K562 (cell line): Measurements from ENCODE around the gene SLC2A9. TPM values are rescaled to one million over a fixed set of nuclear protein-coding genes. Genes with fewer than 3 reads are reported as not detected.

ENCODE experiments used
- ATAC-seq: fragments of 200-7000 bp; cut with Tn5 transposase; 3 replicates; pipeline ENCODE4 v1.9.1; 2020; ENCODE audit warnings: moderate library complexity
- BruUV-seq: library from RNA; stranded (reverse); fragments of 400-500 nt; replicated peaks from 2 replicates; lab custom pipeline; 2021; lab: Mats Ljungman, UMichigan
- CTCF ChIA-PET: fragments of 300-600 bp; formaldehyde crosslinking; extraction: SDS; loops from one replicate; lab custom pipeline; 2021; ENCODE audit warnings: low intra/inter-chr PET ratio; lab: Yijun Ruan, JAX
- POLR2A ChIA-PET: fragments of 300-600, 350-650 bp; sonication (Branson Sonifier 250); formaldehyde crosslinking; extraction: SDS; loops from one replicate; lab custom pipeline; 2021; ENCODE audit warnings: antibody characterized with exemption, inconsistent platforms; lab: Yijun Ruan, JAX
- DNase-seq, 4 experiments: peaks; one replicate each; pipeline versions ENCODE4 v3.0.0 to v3.0.0-alpha.2; 2011 to 2018; ENCODE audit warnings: low spot score in 3 of 4, mixed read lengths in 3 of 4; ENCODE audit errors: extremely low read depth in 1 of 4
- FAIRE-seq: peaks from 2 replicates; lab custom pipeline; 2011; peaks lifted over from hg19 to GRCh38; lab: Jason Lieb, UNC
- H2AFZ ChIP-seq: 2 replicates; pipeline ENCODE4 v1.6.0; 2011; ENCODE audit warnings: low read depth, low read length, control low read depth, inconsistent platforms
- H3K27ac ChIP-seq: fragments of 200-600 bp; 3 replicates; pipeline ENCODE4 v1.8.0; 2011; ENCODE audit warnings: low read depth, mild to moderate bottlenecking, control low read depth, inconsistent platforms, low read length, moderate library complexity, mixed read lengths; ENCODE audit errors: extremely low read depth
- H3K27me3 ChIP-seq, 2 experiments: fragments of 300-600 bp in 1 of 2; 2 replicates in 1 of 2; 3 replicates in 1 of 2; pipeline versions ENCODE4 v1.6.0 to v1.8.0; 2011; ENCODE audit warnings: inconsistent platforms in 2 of 2, low read length in 2 of 2, mild to moderate bottlenecking in 1 of 2, mixed read lengths in 1 of 2, moderate library complexity in 1 of 2; ENCODE audit not compliant: control insufficient read depth in 2 of 2, insufficient read depth in 2 of 2
- H3K36me3 ChIP-seq: fragments of 300-600 bp; 3 replicates; pipeline ENCODE4 v1.8.0; 2011; ENCODE audit warnings: mild to moderate bottlenecking, low read length, inconsistent platforms; ENCODE audit not compliant: control insufficient read depth, insufficient read depth
- H3K4me1 ChIP-seq, 2 experiments: fragments of 200-600 bp in 1 of 2; replicated peaks in 1 of 2; 2 replicates in 1 of 2; 3 replicates in 1 of 2; pipeline versions ENCODE4 v1.5.1 to v1.8.0; 2011; ENCODE audit warnings: inconsistent platforms in 2 of 2, low read length in 2 of 2, mild to moderate bottlenecking in 1 of 2, mixed read lengths in 1 of 2, moderate library complexity in 1 of 2; ENCODE audit not compliant: control insufficient read depth in 2 of 2, insufficient read depth in 2 of 2
- H3K4me2 ChIP-seq: 2 replicates; pipeline ENCODE4 v1.6.1; 2011; ENCODE audit warnings: low read length, control low read depth, inconsistent platforms, mixed read lengths; ENCODE audit not compliant: insufficient read depth
- H3K4me3 ChIP-seq: fragments of 200-600 bp; sonication (generic), shearing (Covaris generic); 2 replicates; pipeline ENCODE4 v1.5.1; 2016; ENCODE audit warnings: control low read depth, inconsistent platforms
- H3K79me2 ChIP-seq: fragments of 200-600 bp; 3 replicates; pipeline ENCODE4 v1.8.0; 2011; ENCODE audit warnings: low read length, inconsistent platforms; ENCODE audit not compliant: control insufficient read depth, insufficient read depth
- H3K9ac ChIP-seq, 2 experiments: 2 replicates each; pipeline versions ENCODE4 v1.6.0 to v1.6.1; 2011; ENCODE audit warnings: low read depth in 2 of 2, low read length in 2 of 2, control low read depth in 1 of 2, inconsistent platforms in 1 of 2, mild to moderate bottlenecking in 1 of 2, mixed read lengths in 1 of 2; ENCODE audit not compliant: insufficient read depth in 1 of 2
- H3K9me1 ChIP-seq: one replicate; pipeline ENCODE4 v1.6.0; 2011; ENCODE audit warnings: inconsistent platforms, mild to moderate bottlenecking, low read length, moderate library complexity; ENCODE audit not compliant: control insufficient read depth, insufficient read depth
- H3K9me3 ChIP-seq: replicated peaks from 2 replicates; pipeline ENCODE4 v1.5.1; 2011; ENCODE audit warnings: low read depth, low read length, inconsistent platforms; ENCODE audit not compliant: control insufficient read depth, insufficient read depth
- H4K20me1 ChIP-seq: replicated peaks from 2 replicates; pipeline ENCODE4 v1.6.1; 2011; ENCODE audit warnings: low read length, inconsistent platforms, mixed read lengths; ENCODE audit not compliant: control insufficient read depth, insufficient read depth
- ARID2 ChIP-seq: fragments of 450-650 bp; IDR thresholded peaks from 2 replicates; pipeline ENCODE4 v1.6.1; 2017; ENCODE audit warnings: antibody characterized with exemption, mild to moderate bottlenecking
- ATF7 ChIP-seq: fragments of 450-650 bp; IDR thresholded peaks from 2 replicates; pipeline ENCODE4 v1.7.1; 2014; ENCODE audit warnings: mild to moderate bottlenecking, moderate library complexity
- C11orf30 ChIP-seq: fragments of 450-650 bp; IDR thresholded peaks from 2 replicates; pipeline ENCODE4 v1.6.1; 2016; ENCODE audit warnings: low read depth, mild to moderate bottlenecking
- EGR1 ChIP-seq: fragments of 450-650 bp; conservative IDR thresholded peaks from 2 replicates; pipeline ENCODE4 v1.6.1; 2017; ENCODE audit warnings: mild to moderate bottlenecking
- HDAC8 ChIP-seq: fragments of 450-650 bp; IDR thresholded peaks from 2 replicates; pipeline ENCODE4 v1.6.1; 2016; ENCODE audit warnings: mild to moderate bottlenecking, missing genetic modification characterization, moderate library complexity, missing compliant biosample characterization
- HNRNPL ChIP-seq: fragments of 200-400 bp; formaldehyde crosslinking; IDR thresholded peaks from 2 replicates; pipeline ENCODE4 v1.6.1; 2017; ENCODE audit warnings: low read depth, mild to moderate bottlenecking, low read length
- LARP7 ChIP-seq: fragments of 450-650 bp; IDR thresholded peaks from 2 replicates; pipeline ENCODE4 v1.6.1; 2016
- MTA3 ChIP-seq: fragments of 450-650 bp; formaldehyde crosslinking; IDR thresholded peaks from 2 replicates; pipeline ENCODE4 v1.6.1; 2017; ENCODE audit warnings: mild to moderate bottlenecking, borderline replicate concordance
- STAT5A ChIP-seq: IDR thresholded peaks from 2 replicates; pipeline ENCODE4 v1.6.1; 2012; ENCODE audit warnings: low read length, inconsistent platforms, borderline replicate concordance
- ZFPM2 ChIP-seq: fragments of 250-450 bp; sonication (Bioruptor Pico); IDR thresholded peaks from 2 replicates; pipeline ENCODE4 v1.5.1; 2022; ENCODE audit warnings: mild to moderate bottlenecking
- ZNF384 ChIP-seq: IDR thresholded peaks from 2 replicates; pipeline ENCODE4 v1.6.1; 2012; ENCODE audit warnings: low read depth, low read length, improper control_type of control experiment
- ZNF778 ChIP-seq: fragments of 450-650 bp; formaldehyde crosslinking; IDR thresholded peaks from 2 replicates; pipeline ENCODE4 v1.4.0; 2020; ENCODE audit warnings: mild to moderate bottlenecking, moderate library complexity
- WGBS: fragments of 100-300 bp; shearing (Covaris generic); methylation state at CpG from one replicate; pipeline ENCODE4 v1.1.6; 2016; ENCODE audit warnings: low coverage, mixed read lengths; ENCODE audit not compliant: insufficient coverage; ENCODE audit errors: missing lambda C conversion rate; 5-methylcytosine and 5-hydroxymethylcytosine counted together
- in situ Hi-C: fragments of 300-500 bp; cut with MboI; formaldehyde crosslinking; loops from 4 replicates; pipeline ENCODE4 v1.15.0; 2018; ENCODE audit warnings: inconsistent platforms, mixed read lengths
- intact Hi-C: fragments of 100-400 bp; cut with micrococcal nuclease; formaldehyde crosslinking; loops from 2 replicates; pipeline ENCODE4 v1.14.2; 2022
- polyA plus RNA-seq, 8 experiments: library from polyadenylated mRNA; depleted of rRNA in 4 of 8; stranded (reverse) in 5 of 8; unstranded in 3 of 8; fragments of >200 nt; fragmentation: Nextera tagmentation in 2 of 8; fragmentation: Illumina TruSeq in 1 of 8; extraction: Ambion mirVana in 2 of 8; extraction: Trizol in 1 of 8; gene quantifications; 2 replicates each; pipeline versions ENCODE4 v1.2.1 to v1.2.3, GENCODE V29; 2011 to 2014; ENCODE audit warnings: inconsistent platforms in 1 of 8, missing spikeins in 1 of 8
- total RNA-seq, 7 experiments: library from RNA; depleted of rRNA in 6 of 7; stranded (reverse); fragments of >200 nt in 6 of 7; fragmentation: Illumina TruSeq in 2 of 7; extraction: Trizol in 2 of 7; gene quantifications; 2 replicates each; pipeline versions ENCODE4 v1.2.1 to v1.2.3, GENCODE V29; 2011 to 2021; ENCODE audit warnings: low replicate concordance in 1 of 7
- TF ChIP-seq, protein P1 (sequence below): fragments of 200-400 bp; formaldehyde crosslinking; IDR thresholded peaks from 2 replicates; pipeline ENCODE4 v1.6.1; 2017; ENCODE audit warnings: mild to moderate bottlenecking, low read depth, low read length, moderate library complexity
- TF ChIP-seq, protein P2 (sequence below): fragments of 450-650 bp; IDR thresholded peaks from one replicate; pipeline ENCODE4 v1.6.1; 2018; ENCODE audit warnings: mild to moderate bottlenecking, moderate library complexity; ENCODE audit not compliant: partially characterized antibody

Gene SLC2A9
- total and polyA plus RNA-seq, 9 of the 15 experiments (the other 6 are each of a cell fraction or from before 2014, with no cell fraction given), result 0.15 to 1.9 (median 0.76) TPM

DNA sequence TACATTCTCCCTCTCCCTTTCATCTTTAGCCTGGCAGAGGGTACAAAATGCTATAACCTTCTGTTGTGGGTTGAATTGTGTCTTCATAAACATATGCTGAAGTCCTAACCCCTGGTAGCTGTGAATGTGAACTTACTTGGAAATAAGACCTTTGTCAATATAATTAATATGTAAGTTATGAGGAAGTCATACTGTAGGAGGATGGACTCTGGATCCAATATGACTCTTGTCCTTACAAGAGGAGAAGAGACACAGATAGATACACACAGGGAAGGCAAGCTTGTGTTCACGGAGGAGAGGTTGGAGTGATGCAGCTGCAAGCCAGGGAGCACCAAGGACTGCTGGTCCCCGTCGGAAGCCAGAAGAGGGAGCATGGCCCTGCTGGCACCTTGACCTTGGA, 94.7 kb downstream of the SLC2A9 start:
- no peak overlapping the region for H3K4me3 ChIP-seq
- no peaks in the 10 kb centered on the region for H4K20me1 ChIP-seq
- DNase-seq, result no peak
- no peak for FAIRE-seq
- no peak overlapping the region for H3K27ac ChIP-seq
- H3K79me2 ChIP-seq, result no peaks in the 10 kb centered on the region
- ATAC-seq, result no peak
- H3K27me3 ChIP-seq, result peaks cover 0 to 25% of the 10 kb centered on the region in 2 experiments; a peak in 4 of 5 replicates
- ChIA-PET CTCF (no interaction called here), POLR2A (no interaction called here)
- no peak overlapping the region for H3K9ac ChIP-seq
- no peak for TF ChIP-seq ATF7
- no peak for TF ChIP-seq ZFPM2 (CRISPR knock-in tag)
- TF ChIP-seq LARP7, result no peak
- TF ChIP-seq C11orf30, result no peak
- no peak for TF ChIP-seq EGR1
- no peak for TF ChIP-seq ARID2
- no peak for TF ChIP-seq MTA3
- TF ChIP-seq STAT5A, result no peak
- TF ChIP-seq, protein P1, sequence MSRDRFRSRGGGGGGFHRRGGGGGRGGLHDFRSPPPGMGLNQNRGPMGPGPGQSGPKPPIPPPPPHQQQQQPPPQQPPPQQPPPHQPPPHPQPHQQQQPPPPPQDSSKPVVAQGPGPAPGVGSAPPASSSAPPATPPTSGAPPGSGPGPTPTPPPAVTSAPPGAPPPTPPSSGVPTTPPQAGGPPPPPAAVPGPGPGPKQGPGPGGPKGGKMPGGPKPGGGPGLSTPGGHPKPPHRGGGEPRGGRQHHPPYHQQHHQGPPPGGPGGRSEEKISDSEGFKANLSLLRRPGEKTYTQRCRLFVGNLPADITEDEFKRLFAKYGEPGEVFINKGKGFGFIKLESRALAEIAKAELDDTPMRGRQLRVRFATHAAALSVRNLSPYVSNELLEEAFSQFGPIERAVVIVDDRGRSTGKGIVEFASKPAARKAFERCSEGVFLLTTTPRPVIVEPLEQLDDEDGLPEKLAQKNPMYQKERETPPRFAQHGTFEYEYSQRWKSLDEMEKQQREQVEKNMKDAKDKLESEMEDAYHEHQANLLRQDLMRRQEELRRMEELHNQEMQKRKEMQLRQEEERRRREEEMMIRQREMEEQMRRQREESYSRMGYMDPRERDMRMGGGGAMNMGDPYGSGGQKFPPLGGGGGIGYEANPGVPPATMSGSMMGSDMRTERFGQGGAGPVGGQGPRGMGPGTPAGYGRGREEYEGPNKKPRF, result no peak
- TF ChIP-seq HDAC8 (tag), result no peak
- TF ChIP-seq, protein P2, sequence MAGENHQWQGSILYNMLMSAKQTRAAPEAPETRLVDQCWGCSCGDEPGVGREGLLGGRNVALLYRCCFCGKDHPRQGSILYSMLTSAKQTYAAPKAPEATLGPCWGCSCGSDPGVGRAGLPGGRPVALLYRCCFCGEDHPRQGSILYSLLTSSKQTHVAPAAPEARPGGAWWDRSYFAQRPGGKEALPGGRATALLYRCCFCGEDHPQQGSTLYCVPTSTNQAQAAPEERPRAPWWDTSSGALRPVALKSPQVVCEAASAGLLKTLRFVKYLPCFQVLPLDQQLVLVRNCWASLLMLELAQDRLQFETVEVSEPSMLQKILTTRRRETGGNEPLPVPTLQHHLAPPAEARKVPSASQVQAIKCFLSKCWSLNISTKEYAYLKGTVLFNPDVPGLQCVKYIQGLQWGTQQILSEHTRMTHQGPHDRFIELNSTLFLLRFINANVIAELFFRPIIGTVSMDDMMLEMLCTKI, result no peak
- no peak for TF ChIP-seq ZNF384
- no peak for TF ChIP-seq HNRNPL
- TF ChIP-seq ZNF778 (CRISPR knock-in tag), result no peak
- no peak overlapping the region for H3K4me2 ChIP-seq
- in situ Hi-C loops (no loop called here), intact Hi-C loops (loop anchor here (5.0 to 10.0 kb wide), 2 partner anchors 86 to 222 kb away; no protein-coding TSS in a partner anchor)
- no peaks in the 10 kb centered on the region; a peak in 1 of 5 replicates for H3K4me1 ChIP-seq
- H3K9me1 ChIP-seq, result no peaks in the 10 kb centered on the region
- H3K9me3 ChIP-seq, result no peaks in the 10 kb centered on the region
- WGBS, result 22% methylated on average over 1 of the region's 3 CpGs
- no peaks in the 10 kb centered on the region for H3K36me3 ChIP-seq
- BruUV-seq, result no TSS peak
- no peak overlapping the region for H2AFZ ChIP-seq
